Activated CD4-positive, CD25-positive, alpha-beta regulatory T cell treated with anti-CD3 and anti-CD28 coated beads, Interleukin-2, amount 50 U/mL, for 16 hours (primary cell): ENCODE data around the gene KNL1.
A peak's percentile ranks its signal among the peaks of the same experiment; 100 is the strongest.
"Not testable (repeated sequence)": the region's sequence is repeated elsewhere in the genome, so short reads cannot be mapped to it uniquely, and the experiment has no call there.

Experiments
- DNase-seq: peaks from one replicate; pipeline ENCODE4 v3.0.0-alpha.2; 2020; ENCODE audit warnings: low read depth, low spot score

Gene KNL1

DNA sequence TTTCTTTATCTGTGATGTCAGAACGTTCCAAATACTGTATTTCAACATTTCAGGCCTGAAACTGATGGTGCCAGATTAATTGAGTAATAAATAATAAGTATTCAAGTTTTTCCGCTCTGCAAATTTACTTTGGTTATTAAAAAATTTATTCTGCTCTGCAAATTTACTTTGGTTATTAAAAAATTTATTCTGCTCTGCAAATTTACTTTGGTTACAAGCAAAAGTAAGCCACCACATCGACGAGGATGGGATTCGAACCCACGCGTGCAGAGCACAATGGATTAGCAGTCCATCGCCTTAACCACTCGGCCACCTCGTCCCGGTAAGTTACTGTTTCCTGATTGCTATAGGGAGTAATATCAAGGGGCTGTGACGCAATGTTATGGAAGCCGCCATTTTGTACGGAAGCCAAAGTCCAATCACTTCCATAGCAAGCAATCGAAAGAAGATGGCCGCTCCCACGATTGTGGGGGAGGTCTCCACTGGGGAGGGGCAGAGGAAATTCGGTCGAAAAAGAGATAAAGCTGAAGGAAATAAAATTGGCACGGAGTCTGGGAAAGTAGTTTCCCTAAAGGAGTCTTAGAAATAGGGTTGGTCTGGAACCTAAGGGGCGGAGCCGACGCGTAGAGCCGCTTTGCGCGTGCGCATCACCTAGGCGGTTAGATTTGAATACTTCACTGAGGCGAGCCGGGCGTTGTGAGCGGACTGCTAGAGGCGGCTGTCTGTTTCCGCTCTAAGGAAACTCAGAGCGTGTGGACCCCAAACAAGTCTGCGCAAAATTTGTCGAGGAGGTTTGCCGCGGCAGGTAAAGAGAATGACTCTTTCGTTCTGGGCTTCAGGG, at the start of gene KNL1:
Gene KNL1 (plus strand): TSS at position 662 of the 841 bp plus-strand sequence. CDS start 8,683 bp downstream, outside the sequence.
- DNase-seq, result peak; percentile 82

GRCh38 chr15:40545457-40545856, 48.6 kb upstream of the KNL1 start:
- DNase-seq, result no peak

GRCh38 chr15:40548610-40549009, 45.4 kb upstream of the KNL1 start:
- DNase-seq, result no peak

- DNase-seq, result no peak
Measured at GRCh38 chr15:40549894-40550293, 44.2 kb upstream of the KNL1 start.

GRCh38 chr15:40550341-40551037, 43.6 kb upstream of the KNL1 start:
- DNase-seq, result no peak

DNA sequence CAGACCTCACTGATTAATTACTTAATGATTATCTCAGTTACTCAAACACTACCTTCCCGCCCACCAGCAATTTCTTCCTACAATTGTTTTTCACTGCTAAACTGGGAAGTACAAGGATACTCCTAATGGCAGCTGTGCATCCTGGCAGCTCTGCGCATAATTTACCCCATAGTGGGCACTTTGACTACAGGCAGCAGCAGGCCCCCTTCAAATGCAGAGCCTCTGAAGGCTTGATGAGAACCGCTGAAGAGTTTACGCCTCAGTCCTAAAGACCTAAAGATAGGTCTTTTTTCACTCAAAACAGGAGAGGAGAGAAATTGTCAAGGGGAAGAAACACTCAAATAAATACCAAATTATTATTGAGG, 39.9 kb upstream of the KNL1 start:
- no peak for DNase-seq

GRCh38 chr15:40555876-40556275, 38.2 kb upstream of the KNL1 start:
- no peak for DNase-seq

- DNase-seq, result no peak
Measured at GRCh38 chr15:40558952-40559742, 34.9 kb upstream of the KNL1 start.

DNA sequence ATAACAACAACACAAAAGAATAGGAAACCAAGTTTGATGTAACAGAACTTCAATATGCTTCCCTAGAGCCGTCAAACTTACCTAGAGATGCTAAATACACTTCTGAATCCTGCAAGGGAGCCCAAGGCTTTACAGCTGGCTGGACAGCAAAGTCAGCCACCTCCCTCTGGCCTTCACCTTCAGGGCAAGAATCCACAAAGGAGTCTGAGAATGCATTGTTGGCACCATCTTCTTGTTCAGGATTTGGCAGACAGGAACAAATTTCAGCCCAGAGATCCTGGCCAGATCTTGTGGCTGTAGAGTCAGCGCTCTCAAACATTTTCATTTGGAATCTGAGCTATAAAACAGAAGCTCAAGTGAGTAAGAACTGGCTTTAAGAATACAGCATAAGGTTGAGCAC, 31.4 kb upstream of the KNL1 start:
- DNase-seq, result no peak

DNA sequence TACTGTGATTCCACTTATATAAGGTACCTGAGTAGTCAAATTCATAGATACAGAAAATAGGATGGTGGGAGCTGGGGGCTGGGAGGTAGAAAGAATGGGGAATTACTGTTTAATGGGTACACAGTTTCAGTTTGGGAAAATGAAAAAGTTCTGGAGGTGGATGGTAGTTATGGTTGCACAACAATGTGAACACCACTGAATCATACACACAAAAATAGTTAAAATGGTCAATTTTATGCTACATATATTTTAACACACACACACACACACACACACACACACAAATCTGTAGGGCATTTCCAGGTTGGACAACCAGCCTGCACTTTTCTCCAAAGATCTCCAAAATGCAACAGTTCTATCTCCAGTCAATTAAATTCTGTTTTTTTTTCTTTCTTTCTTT, 30.6 kb upstream of the KNL1 start:
- DNase-seq, result no peak

GRCh38 chr15:40564591-40565332, 29.3 kb upstream of the KNL1 start, which contains the start of gene CCDC32:
Gene CCDC32, minus strand, starts transcription at chr15:40565042. Its CDS starts 2,027 bp downstream, at chr15:40563015.
- peak; percentile 94 for DNase-seq

- no peak for DNase-seq
Measured at GRCh38 chr15:40565333-40566238, 28.5 kb upstream of the KNL1 start.

DNA sequence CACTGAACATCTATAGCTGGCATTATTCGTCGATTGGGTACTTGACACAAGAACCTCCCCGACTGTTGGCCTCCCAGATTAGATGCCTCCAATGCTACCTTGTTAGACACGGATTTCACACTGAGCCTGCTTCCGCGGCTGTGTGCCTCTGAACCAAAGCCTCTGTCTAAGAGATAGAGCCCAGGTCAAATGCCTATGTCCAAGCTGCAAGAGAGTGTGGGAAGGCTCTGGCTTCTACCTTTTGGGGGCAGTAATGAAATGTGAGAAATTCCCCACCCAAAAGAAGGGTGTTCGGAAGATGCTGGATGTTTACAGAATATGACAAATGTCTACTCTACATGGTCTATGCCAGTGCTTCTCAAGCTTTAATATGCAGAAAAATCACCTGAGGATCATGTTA, 26.9 kb upstream of the KNL1 start:
- no peak for DNase-seq

GRCh38 chr15:40569129-40569953, 24.7 kb upstream of the KNL1 start, which contains the start of gene RPUSD2:
Gene RPUSD2, plus strand, starts transcription at chr15:40569299. Its CDS starts 39 bp downstream, at chr15:40569338.
- peak; percentile 93 for DNase-seq

- DNase-seq, result no peak
Measured at GRCh38 chr15:40575113-40575512, 18.9 kb upstream of the KNL1 start.

DNA sequence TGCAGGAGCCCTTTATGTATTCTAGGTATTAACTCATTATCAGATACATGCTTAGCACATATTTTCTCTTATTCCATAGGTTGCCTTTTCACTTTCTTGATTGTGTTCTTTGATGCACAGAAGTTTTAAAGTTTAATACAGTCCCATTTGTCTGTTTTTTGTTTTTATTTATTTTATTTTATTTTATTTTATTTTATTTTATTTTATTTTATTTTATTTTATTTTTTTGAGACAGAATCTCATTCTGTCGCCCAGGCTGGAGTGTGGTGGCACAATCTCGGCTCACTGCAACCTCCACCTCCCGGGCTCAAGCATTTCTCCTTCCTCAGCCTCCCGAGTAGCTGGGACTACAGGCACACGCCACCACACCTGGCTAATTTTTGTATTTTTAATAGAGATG, 17.1 kb upstream of the KNL1 start:
- not testable (repeated sequence) for DNase-seq

DNA sequence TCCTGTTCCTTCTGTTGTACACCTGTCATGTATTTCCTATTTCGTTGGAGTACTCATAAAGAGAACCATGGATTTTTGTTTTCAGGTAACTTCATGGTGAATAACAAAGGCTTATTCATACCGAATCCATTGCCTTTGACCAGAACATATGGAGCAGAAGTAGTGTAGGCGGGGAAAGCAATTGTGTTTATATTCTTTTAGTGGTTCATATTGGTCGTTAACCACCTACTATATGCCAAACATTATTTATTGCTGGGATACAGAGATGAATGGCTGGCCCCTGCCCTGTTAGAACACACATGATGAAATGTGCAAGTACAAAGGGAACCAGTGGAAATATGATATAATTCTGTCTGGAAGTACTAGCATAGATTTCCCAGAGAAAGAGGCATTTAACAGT, 15.2 kb upstream of the KNL1 start:
- DNase-seq, result no peak

DNA sequence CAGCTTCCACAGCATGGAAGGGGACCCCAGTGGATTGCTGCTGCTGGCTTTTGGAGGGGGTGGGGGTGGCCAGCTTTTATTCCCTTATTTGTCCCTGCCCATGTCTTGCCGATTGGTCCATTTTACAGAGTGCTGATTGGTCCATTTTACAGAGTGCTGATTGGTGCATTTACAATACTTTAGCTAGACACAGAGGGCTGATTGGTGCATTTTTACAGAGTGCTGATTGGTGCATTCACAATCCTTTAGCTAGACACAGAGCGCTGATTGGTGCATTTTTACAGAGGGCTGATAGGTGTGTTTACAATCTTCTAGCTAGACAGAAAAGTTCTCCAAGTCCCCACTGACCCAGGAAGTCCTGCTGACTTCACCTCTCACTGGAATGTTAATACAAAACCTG, 12.3 kb upstream of the KNL1 start:
- not testable (repeated sequence) for DNase-seq

GRCh38 chr15:40582726-40583246, 11.3 kb upstream of the KNL1 start:
- no peak for DNase-seq
